Neuron (in vitro differentiated cells): ENCODE results near the gene CHST11.

Source experiments
- H2AFZ ChIP-seq: one replicate; pipeline ENCODE4 v1.6.1; 2013; ENCODE audit warnings: low read depth, mild to moderate bottlenecking, inconsistent platforms, low read length, moderate library complexity
- H3K27me3 ChIP-seq: one replicate; pipeline ENCODE4 v1.6.1; 2013; ENCODE audit warnings: low read length; ENCODE audit not compliant: insufficient read depth
- H3K36me3 ChIP-seq: one replicate; pipeline ENCODE4 v1.6.1; 2013; ENCODE audit warnings: low read length; ENCODE audit not compliant: insufficient read depth
- H3K4me1 ChIP-seq: one replicate; pipeline ENCODE4 v1.6.1; 2013; ENCODE audit warnings: low read length; ENCODE audit not compliant: insufficient read depth
- H3K4me3 ChIP-seq: 2 replicates; pipeline ENCODE4 v1.5.1; 2013; ENCODE audit warnings: mild to moderate bottlenecking, low read length, moderate library complexity
- H3K9me3 ChIP-seq: one replicate; pipeline ENCODE4 v1.6.1; 2013; ENCODE audit warnings: low read length

The CHST11 gene

DNA sequence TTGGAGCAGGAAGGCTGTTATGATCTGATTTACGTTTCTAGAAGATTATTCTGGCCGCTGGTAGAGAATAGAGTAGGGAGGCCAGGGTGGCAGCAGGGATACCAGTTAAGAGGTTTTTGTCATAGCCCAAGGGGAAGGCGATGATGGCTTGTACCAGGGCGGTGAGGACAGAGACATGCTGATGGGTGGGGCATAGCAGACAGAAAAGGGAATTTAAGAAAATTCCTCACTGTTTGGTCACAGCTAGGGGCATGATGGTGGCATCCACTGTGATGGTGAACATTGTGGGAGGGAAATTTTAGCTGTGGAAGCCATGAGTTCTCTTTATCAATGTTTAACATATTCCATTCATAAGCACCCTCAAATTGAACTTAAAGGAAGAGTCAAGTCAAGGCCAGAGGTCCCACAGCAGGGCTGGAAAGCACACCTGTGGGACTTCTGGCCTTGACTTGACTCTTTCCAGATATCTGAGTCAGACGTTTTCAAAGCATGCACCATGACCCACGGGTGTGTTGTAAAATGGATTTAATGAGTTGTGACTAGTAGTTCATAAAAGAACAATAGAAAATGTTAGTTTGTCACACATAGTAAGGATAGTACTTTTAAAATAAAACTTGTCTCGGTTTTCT, 134.6 kb downstream of the CHST11 start:
- H3K4me3 ChIP-seq: no peak overlapping the region
- peaks cover 3% of the 10 kb centered on the region for H3K4me1 ChIP-seq

DNA sequence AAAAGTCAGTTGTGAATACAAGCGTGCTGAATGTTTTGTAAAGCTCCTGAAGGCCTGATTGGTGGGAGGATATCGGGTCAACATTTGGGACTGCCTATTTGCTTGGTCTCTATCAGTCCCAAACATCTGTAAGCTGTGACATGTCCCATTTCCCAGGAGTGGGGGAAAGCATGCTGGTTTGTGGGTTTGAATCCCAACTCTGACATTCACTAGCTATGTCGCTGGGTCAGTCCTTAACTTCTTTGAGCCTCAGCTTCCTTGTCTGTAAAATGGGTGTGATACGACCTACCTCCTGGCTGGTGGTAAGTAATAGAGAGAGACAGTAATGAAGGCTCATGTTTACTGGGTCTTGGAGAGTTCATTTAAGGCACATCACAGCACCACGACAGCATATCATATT, 136.7 kb downstream of the CHST11 start:
- Histone ChIP-seq H2AFZ (no peak overlapping the region), H3K27me3 (no peaks in the 10 kb centered on the region), H3K36me3 (no peaks in the 10 kb centered on the region)

More for the DNA sequence above, 134.6 kb downstream of the CHST11 start:
- H2AFZ ChIP-seq: no peak overlapping the region
- no peaks in the 10 kb centered on the region for H3K36me3 ChIP-seq
- no peaks in the 10 kb centered on the region for H3K9me3 ChIP-seq
- no peaks in the 10 kb centered on the region for H3K27me3 ChIP-seq

GRCh38 chr12:104596134-104596799, 139.5 kb downstream of the CHST11 start:
- Histone ChIP-seq H3K9me3 (no peaks in the 10 kb centered on the region), H3K27me3 (no peaks in the 10 kb centered on the region), H3K36me3 (no peaks in the 10 kb centered on the region), H3K4me3 (no peak overlapping the region), H2AFZ (no peak overlapping the region), H3K4me1 (peaks cover 18% of the 10 kb centered on the region)

More for the DNA sequence above, 136.7 kb downstream of the CHST11 start:
- no peaks in the 10 kb centered on the region for H3K9me3 ChIP-seq
- no peak overlapping the region for H3K4me3 ChIP-seq
- peaks cover 7% of the 10 kb centered on the region for H3K4me1 ChIP-seq

- H3K4me1 ChIP-seq: peaks cover 26% of the 10 kb centered on the region
Observed at GRCh38 chr12:104596898-104597843, 140.4 kb downstream of the CHST11 start.

GRCh38 chr12:104598342-104599271, 141.9 kb downstream of the CHST11 start:
- H3K27me3 ChIP-seq: no peaks in the 10 kb centered on the region
- no peaks in the 10 kb centered on the region for H3K9me3 ChIP-seq
- H3K4me3 ChIP-seq: no peak overlapping the region
- H2AFZ ChIP-seq: no peak overlapping the region
- H3K36me3 ChIP-seq: no peaks in the 10 kb centered on the region
- H3K4me1 ChIP-seq: peaks cover 26% of the 10 kb centered on the region

More at GRCh38 chr12:104596898-104597843, 140.4 kb downstream of the CHST11 start:
- Histone ChIP-seq H2AFZ (no peak overlapping the region), H3K9me3 (no peaks in the 10 kb centered on the region), H3K4me3 (no peak overlapping the region), H3K27me3 (no peaks in the 10 kb centered on the region), H3K36me3 (no peaks in the 10 kb centered on the region)

DNA sequence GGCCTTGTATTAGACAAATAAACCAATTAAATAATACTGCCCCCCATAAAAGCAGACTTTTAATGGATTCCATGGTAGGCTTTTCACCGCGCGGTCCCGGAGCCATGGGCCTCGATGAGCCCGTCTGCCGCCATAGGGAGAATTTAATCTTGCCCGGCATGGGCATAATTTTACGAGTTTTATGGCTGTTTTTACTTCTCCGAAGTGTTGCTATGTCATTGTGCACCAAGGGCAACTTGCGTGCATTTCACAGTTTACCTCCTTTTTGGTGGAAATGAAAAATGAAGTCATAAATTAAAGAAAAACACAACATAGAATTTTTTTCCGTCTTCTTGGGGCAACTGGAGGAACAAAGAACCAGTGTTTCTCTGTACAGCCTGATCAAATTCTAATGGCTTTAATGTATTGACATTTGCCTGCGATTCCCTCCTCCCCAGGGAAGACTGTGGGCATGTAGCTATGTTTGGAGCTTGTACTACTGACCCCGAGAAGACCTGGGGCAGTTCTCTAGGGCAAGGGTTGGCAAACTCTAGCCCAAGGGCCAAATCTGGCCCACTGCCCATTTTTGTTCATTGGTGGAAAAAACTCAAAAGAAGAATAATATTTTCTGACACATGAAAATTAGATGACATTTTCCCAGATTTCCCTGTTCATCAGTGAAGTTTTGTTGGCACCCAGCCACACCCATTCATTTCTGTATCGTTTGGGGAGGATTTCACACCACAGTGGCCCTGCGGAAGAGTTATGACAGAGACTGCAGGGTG, 142.7 kb downstream of the CHST11 start:
- Histone ChIP-seq H3K9me3 (no peaks in the 10 kb centered on the region), H3K4me3 (no peak overlapping the region), H3K36me3 (no peaks in the 10 kb centered on the region), H3K27me3 (no peaks in the 10 kb centered on the region), H2AFZ (no peak overlapping the region), H3K4me1 (peaks cover 34% of the 10 kb centered on the region)

DNA sequence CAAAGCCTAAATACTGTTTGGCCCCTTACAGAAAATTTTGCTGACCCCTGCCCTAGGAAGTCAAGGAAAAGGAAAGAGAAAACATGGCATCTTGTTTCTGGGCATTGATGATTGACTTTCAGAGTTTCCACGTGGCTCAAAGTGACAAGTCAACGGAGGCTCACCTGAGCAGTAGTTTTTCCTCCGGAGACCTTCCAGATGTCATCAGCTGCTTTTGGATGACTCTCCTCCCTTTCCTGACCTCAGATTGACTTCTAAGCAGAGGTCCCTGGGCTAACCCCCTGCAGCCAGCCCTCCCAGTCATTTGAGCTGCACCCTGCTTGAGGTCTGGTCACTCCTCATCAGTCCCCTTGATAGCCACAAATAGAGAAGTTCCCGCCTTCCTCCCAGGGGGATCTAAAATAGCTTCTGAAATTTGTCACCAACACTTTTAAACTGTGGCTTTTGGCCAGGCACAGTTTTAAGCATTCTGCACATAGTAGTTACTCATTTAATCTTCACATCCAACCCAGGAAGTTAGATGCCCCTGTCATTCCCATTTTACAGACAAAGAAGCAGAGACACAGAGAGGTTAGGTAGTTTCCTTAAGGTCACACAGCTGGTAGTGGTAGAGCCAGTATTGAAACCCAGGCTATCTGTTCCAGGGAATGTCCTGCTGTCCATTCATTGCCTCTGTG, 143.4 kb downstream of the CHST11 start:
- Histone ChIP-seq H3K4me3 (no peak overlapping the region), H2AFZ (no peak overlapping the region), H3K9me3 (no peaks in the 10 kb centered on the region), H3K4me1 (peaks cover 34% of the 10 kb centered on the region), H3K27me3 (no peaks in the 10 kb centered on the region), H3K36me3 (no peaks in the 10 kb centered on the region)

DNA sequence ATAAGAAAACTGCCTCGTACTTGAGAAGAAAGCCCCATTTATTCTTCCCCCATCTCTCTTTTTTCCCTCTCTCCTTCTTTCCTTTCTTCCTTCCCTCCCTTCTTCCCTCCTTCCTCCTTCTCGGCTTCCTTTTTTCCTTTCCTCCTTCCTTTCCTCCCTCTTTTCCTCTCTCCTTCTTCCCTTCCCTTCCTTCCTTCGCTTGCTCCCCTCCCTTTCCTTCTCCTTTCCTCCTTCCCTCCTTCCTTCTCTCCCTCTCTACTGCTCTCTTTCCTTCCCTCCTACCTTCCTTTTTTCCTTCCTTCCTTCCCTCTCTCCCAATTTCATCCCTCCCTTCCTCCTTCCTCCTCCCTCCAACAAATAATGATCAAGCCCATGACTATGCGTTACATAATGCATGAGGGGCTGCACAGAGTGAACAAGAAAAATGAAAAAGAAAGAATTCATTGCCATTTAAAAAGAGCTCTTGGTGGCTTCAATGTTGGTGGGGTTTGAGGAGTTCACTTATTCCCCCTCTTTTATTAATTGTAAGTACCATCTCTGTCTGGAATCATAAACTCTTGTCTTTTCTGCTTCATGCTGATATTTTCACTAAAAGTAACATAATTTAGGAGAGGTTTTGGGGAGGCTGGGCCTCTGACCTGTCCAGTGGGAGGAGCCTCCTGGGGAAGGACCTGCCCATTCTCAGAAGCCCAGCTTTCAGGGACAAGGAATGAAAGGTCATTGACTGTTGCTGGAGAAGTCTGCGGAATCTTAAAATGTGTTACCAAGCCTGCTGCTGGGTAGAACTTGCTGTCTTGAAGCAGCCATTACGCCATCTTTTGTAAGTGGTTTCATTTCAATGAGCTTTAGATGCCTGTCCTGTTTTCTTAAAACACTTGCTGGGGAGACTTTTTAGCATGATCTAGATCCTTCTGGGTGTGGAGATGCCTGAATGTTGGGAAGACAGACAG, 144.3 kb downstream of the CHST11 start:
- Histone ChIP-seq H3K9me3 (no peaks in the 10 kb centered on the region), H3K36me3 (no peaks in the 10 kb centered on the region), H3K27me3 (no peaks in the 10 kb centered on the region), H3K4me3 (no peak overlapping the region), H2AFZ (no peak overlapping the region), H3K4me1 (peaks cover 40% of the 10 kb centered on the region)

GRCh38 chr12:104602406-104602805, 145.7 kb downstream of the CHST11 start:
- peaks cover 33% of the 10 kb centered on the region for H3K4me1 ChIP-seq
- H3K9me3 ChIP-seq: no peaks in the 10 kb centered on the region
- no peaks in the 10 kb centered on the region for H3K27me3 ChIP-seq
- no peaks in the 10 kb centered on the region for H3K36me3 ChIP-seq
- no peak overlapping the region for H3K4me3 ChIP-seq
- no peak overlapping the region for H2AFZ ChIP-seq

GRCh38 chr12:104602896-104603295, 146.1 kb downstream of the CHST11 start:
- Histone ChIP-seq H3K36me3 (no peaks in the 10 kb centered on the region), H2AFZ (no peak overlapping the region), H3K9me3 (no peaks in the 10 kb centered on the region), H3K4me3 (no peak overlapping the region), H3K4me1 (peaks cover 32% of the 10 kb centered on the region), H3K27me3 (no peaks in the 10 kb centered on the region)

DNA sequence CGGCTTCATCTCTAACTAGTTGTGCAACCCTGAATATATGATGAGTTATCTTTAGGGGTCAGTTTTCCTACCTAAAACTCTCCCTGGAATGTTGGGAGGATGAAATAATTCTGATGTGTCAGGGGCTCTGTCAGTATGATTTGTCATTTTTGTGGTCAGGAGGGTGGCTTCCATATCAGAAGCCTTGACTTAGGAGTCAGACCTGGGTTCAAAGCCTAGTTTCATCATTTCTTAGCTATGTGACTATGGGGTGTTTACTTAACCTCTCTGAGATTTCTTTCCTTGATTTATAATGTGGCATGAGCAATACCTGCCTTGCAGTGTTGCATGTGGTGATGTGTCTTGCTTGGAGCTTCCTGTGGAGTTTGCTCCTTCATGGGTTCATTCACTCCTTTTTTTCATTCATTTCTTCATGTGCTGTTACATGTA, 146.8 kb downstream of the CHST11 start:
- Histone ChIP-seq H2AFZ (no peak overlapping the region), H3K4me1 (peaks cover 32% of the 10 kb centered on the region), H3K9me3 (no peaks in the 10 kb centered on the region), H3K4me3 (no peak overlapping the region), H3K36me3 (no peaks in the 10 kb centered on the region), H3K27me3 (no peaks in the 10 kb centered on the region)
